Erythroblast (primary cell): ENCODE data around the gene USH1C.

Experiments
- DNase-seq, 2 experiments: peaks; one replicate each; lab custom pipeline; 2025; lab: John Stamatoyannopoulos, UW
- GATA1 ChIP-seq: IDR thresholded peaks from 2 replicates; pipeline ENCODE4 v1.6.1; 2011; ENCODE audit warnings: low read depth, mild to moderate bottlenecking, control low read depth, low read length, moderate library complexity
- POLR2A ChIP-seq: IDR thresholded peaks from 2 replicates; pipeline ENCODE4 v1.6.1; 2011; ENCODE audit warnings: mild to moderate bottlenecking, low read length

The USH1C gene

GRCh38 chr11:17517186-17517585 lies 27.0 kb downstream of the USH1C start:
- DNase-seq: no peak

GRCh38 chr11:17516551-17517150 lies 27.6 kb downstream of the USH1C start:
- no peak for TF ChIP-seq GATA1
- no peak for DNase-seq

More at GRCh38 chr11:17517186-17517585, 27.0 kb downstream of the USH1C start:
- TF ChIP-seq GATA1: no peak
- TF ChIP-seq POLR2A: no peak

- DNase-seq: no peak
Measured at GRCh38 chr11:17515443-17516176, 28.6 kb downstream of the USH1C start.

GRCh38 chr11:17514476-17514875 lies 29.7 kb downstream of the USH1C start:
- no peak for DNase-seq
- TF ChIP-seq POLR2A: no peak

More at GRCh38 chr11:17515443-17516176, 28.6 kb downstream of the USH1C start:
- TF ChIP-seq POLR2A (no peak), GATA1 (no peak)

- TF ChIP-seq POLR2A (no peak), GATA1 (no peak)
- DNase-seq: no peak
Measured at GRCh38 chr11:17513853-17514252, 30.4 kb downstream of the USH1C start.

- TF ChIP-seq GATA1: no peak
- no peak for TF ChIP-seq POLR2A
- DNase-seq: no peak
Measured at GRCh38 chr11:17512101-17512500, 32.1 kb downstream of the USH1C start.

GRCh38 chr11:17511571-17511970 lies 32.6 kb downstream of the USH1C start:
- DNase-seq: no peak
- no peak for TF ChIP-seq GATA1
- no peak for TF ChIP-seq POLR2A

GRCh38 chr11:17510507-17511206 lies 33.6 kb downstream of the USH1C start:
- no peak for TF ChIP-seq POLR2A
- TF ChIP-seq GATA1: no peak
- no peak for DNase-seq

- TF ChIP-seq POLR2A: no peak
- TF ChIP-seq GATA1: no peak
- DNase-seq: no peak
Measured at GRCh38 chr11:17508791-17509190, 35.4 kb downstream of the USH1C start.

- no peak for TF ChIP-seq POLR2A
- no peak for TF ChIP-seq GATA1
- no peak for DNase-seq
Measured at GRCh38 chr11:17508306-17508705, 35.9 kb downstream of the USH1C start.

GRCh38 chr11:17507773-17508172 lies 36.4 kb downstream of the USH1C start:
- DNase-seq: no peak
- no peak for TF ChIP-seq GATA1
- no peak for TF ChIP-seq POLR2A

GRCh38 chr11:17506942-17507341 lies 37.3 kb downstream of the USH1C start:
- TF ChIP-seq POLR2A (no peak), GATA1 (no peak)

GRCh38 chr11:17506314-17506713 lies 37.9 kb downstream of the USH1C start:
- no peak for DNase-seq
- TF ChIP-seq GATA1 (no peak), POLR2A (no peak)

More at GRCh38 chr11:17506942-17507341, 37.3 kb downstream of the USH1C start:
- no peak for DNase-seq

- DNase-seq: no peak
- TF ChIP-seq POLR2A: no peak
- no peak for TF ChIP-seq GATA1
Measured at GRCh38 chr11:17505146-17505545, 39.1 kb downstream of the USH1C start.
